Measurements from ENCODE around the gene FIP1L1.

Gene FIP1L1

GRCh38 chr4:53477636-53478035 is 100.2 kb downstream of the FIP1L1 start:
- no peak for TF ChIP-seq CTCF (IDR thresholded peaks at IDR 0.05; ENCODE audit: low read depth, low read length)
- DNase-seq (ENCODE audit: extremely low read depth, low read depth), result no peak

GRCh38 chr4:53478671-53479456 is 101.4 kb downstream of the FIP1L1 start:
- DNase-seq (ENCODE audit: extremely low read depth, low read depth), result peak; percentile 57
- no peak for TF ChIP-seq CTCF (IDR thresholded peaks at IDR 0.05; ENCODE audit: low read depth, low read length)

GRCh38 chr4:53479736-53480525 is 102.5 kb downstream of the FIP1L1 start:
- DNase-seq (ENCODE audit: extremely low read depth, low read depth), result no peak
- TF ChIP-seq CTCF (IDR thresholded peaks at IDR 0.05; ENCODE audit: low read depth, low read length), result no peak

GRCh38 chr4:53480909-53481308 is 103.5 kb downstream of the FIP1L1 start:
- no peak for TF ChIP-seq CTCF (IDR thresholded peaks at IDR 0.05; ENCODE audit: low read depth, low read length)
- DNase-seq (ENCODE audit: extremely low read depth, low read depth), result no peak

- DNase-seq (ENCODE audit: extremely low read depth, low read depth), result no peak
Measured at GRCh38 chr4:53481586-53481985, 104.1 kb downstream of the FIP1L1 start.

GRCh38 chr4:53483250-53483649 is 105.8 kb downstream of the FIP1L1 start:
- no peak for DNase-seq (ENCODE audit: extremely low read depth, low read depth)
- no peak for TF ChIP-seq CTCF (IDR thresholded peaks at IDR 0.05; ENCODE audit: low read depth, low read length)

More at GRCh38 chr4:53481586-53481985, 104.1 kb downstream of the FIP1L1 start:
- no peak for TF ChIP-seq CTCF (IDR thresholded peaks at IDR 0.05; ENCODE audit: low read depth, low read length)
